NB4 (cell line): ENCODE measurements around the gene CAMK2B.

ENCODE experiments used
- POLR2A ChIP-seq: IDR thresholded peaks from 2 replicates; pipeline ENCODE4 v1.6.1; 2011; ENCODE audit warnings: mild to moderate bottlenecking; ENCODE audit not compliant: insufficient read length; ENCODE audit errors: extremely low read depth
- TF ChIP-seq, protein P1 (sequence below): IDR thresholded peaks from one replicate; pipeline ENCODE4 v1.5.1; 2012; ENCODE audit warnings: low read depth, low read length

DNA sequence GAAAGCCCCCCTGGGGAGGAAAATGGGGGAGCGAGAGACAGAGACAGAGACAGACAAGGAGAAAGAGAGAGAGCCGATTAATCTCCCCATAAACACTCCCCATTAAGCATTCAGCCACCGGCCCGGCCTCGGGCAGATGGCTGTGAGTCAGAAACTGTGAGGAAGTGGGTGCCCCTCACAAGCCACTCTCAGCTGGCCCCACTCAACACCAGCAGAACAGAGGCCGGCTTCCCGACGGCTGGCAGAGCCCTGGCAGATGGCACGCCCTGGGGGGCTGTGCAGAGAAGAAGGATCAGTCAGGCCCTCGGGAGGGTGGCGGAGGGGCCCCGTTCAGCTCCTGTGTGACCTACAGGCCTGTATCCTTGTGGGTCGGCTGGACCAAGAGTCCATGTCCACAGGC lies 41.2 kb downstream of the CAMK2B start:
- TF ChIP-seq, protein P1, sequence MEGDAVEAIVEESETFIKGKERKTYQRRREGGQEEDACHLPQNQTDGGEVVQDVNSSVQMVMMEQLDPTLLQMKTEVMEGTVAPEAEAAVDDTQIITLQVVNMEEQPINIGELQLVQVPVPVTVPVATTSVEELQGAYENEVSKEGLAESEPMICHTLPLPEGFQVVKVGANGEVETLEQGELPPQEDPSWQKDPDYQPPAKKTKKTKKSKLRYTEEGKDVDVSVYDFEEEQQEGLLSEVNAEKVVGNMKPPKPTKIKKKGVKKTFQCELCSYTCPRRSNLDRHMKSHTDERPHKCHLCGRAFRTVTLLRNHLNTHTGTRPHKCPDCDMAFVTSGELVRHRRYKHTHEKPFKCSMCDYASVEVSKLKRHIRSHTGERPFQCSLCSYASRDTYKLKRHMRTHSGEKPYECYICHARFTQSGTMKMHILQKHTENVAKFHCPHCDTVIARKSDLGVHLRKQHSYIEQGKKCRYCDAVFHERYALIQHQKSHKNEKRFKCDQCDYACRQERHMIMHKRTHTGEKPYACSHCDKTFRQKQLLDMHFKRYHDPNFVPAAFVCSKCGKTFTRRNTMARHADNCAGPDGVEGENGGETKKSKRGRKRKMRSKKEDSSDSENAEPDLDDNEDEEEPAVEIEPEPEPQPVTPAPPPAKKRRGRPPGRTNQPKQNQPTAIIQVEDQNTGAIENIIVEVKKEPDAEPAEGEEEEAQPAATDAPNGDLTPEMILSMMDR, result no peak
- TF ChIP-seq POLR2A, result no peak
